ENCODE measurements around the gene SNRPD1. TPM values are rescaled to one million over a fixed set of nuclear protein-coding genes. Genes with fewer than 3 reads are reported as not detected.

Gene SNRPD1
- total and polyA plus RNA-seq, 9 of the 15 experiments (the other 6 are each of a cell fraction or from before 2014, with no cell fraction given) = 186 to 1,063 (median 313) TPM

DNA sequence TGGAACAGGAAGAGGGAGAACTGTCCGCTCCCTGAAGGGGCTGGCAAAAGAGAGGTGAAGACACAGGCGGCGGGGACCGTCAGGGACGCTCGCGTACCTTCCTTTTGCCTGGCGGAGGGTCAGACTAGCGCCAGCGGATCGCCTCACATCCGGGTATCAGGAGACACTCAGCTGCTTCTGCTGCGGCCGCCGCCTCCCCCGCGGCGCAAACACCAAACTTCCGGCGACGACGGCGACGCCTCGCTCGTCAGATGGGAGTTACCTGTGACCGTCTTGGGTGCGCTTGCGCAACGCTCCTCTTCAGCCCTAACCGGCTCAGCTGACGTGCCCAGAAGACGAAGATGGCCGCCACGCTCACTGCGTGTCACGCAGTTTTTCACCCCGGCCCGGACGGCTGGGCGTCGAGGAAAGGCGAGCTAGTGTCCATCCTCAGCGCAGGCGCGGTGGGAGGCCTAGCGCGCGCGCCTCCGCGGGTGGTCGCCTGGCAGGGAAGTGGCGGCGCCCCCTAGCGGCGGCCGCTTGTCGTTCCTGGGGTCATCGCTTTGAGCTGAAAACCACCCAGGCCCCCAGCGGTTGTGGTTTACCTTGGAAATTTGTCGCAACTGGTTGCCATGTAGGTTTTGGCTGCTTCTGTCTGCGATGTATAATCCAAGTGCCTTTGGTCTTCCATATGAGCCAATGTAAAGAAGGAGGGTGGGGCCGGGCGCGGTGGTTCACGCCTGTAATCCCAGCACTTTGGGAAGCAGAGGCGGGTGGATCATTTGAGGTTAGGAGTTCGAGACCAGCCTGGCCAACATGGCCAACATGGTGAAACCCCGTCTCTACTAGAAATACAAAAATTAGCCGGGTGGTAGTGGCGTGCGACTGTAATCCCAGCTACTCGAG, 11.3 kb upstream of the SNRPD1 start, which contains the start of gene ESCO1 (continued):
- TF ChIP-seq BRCA1 (IDR thresholded peaks at IDR 0.05) (no peak), BRCA1 (CRISPR knock-in tag; IDR thresholded peaks at IDR 0.05) (no peak), ZNF561 (CRISPR knock-in tag; conservative IDR thresholded peaks at IDR 0.05) (no peak), ZBED1 (IDR thresholded peaks at IDR 0.05) (peak; percentile 26; the same call in 1 of the 2 replicates), ZNF586 (CRISPR knock-in tag; conservative IDR thresholded peaks at IDR 0.05) (no peak), GABPA (tag; conservative IDR thresholded peaks at IDR 0.05; ENCODE audit: low read depth) (peak; percentile 93), KDM4B (IDR thresholded peaks at IDR 0.05; ENCODE audit: borderline replicate concordance in 2 of 2, low read depth in 1 of 2) (peak in 1 of 2 experiments; percentile 29; a peak in 1 of 4 replicates), ZNF75A (CRISPR knock-in tag; IDR thresholded peaks at IDR 0.05) (no peak), EGR1 (conservative IDR thresholded peaks at IDR 0.05) (peak; percentile 85), ZKSCAN8 (CRISPR knock-in tag; IDR thresholded peaks at IDR 0.05) (no peak), HCFC1 (IDR thresholded peaks at IDR 0.05; ENCODE audit: low read depth, low read length) (peak; percentile 54), ELF1 (tag; IDR thresholded peaks at IDR 0.05) (peak; percentile 81), RBM15 (IDR thresholded peaks at IDR 0.05; ENCODE audit: insufficient read depth, low read length) (no peak)
- TF ChIP-seq, protein P1, sequence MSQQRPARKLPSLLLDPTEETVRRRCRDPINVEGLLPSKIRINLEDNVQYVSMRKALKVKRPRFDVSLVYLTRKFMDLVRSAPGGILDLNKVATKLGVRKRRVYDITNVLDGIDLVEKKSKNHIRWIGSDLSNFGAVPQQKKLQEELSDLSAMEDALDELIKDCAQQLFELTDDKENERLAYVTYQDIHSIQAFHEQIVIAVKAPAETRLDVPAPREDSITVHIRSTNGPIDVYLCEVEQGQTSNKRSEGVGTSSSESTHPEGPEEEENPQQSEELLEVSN (IDR thresholded peaks at IDR 0.05; ENCODE audit: borderline replicate concordance in 1 of 2, extremely low read depth in 1 of 2, insufficient read depth in 1 of 2, insufficient read length in 1 of 2, low read depth in 1 of 2, low read length in 1 of 2, poor library complexity in 1 of 2, severe bottlenecking in 1 of 2) = peak; percentile 83 to 87
- TF ChIP-seq, protein P2, sequence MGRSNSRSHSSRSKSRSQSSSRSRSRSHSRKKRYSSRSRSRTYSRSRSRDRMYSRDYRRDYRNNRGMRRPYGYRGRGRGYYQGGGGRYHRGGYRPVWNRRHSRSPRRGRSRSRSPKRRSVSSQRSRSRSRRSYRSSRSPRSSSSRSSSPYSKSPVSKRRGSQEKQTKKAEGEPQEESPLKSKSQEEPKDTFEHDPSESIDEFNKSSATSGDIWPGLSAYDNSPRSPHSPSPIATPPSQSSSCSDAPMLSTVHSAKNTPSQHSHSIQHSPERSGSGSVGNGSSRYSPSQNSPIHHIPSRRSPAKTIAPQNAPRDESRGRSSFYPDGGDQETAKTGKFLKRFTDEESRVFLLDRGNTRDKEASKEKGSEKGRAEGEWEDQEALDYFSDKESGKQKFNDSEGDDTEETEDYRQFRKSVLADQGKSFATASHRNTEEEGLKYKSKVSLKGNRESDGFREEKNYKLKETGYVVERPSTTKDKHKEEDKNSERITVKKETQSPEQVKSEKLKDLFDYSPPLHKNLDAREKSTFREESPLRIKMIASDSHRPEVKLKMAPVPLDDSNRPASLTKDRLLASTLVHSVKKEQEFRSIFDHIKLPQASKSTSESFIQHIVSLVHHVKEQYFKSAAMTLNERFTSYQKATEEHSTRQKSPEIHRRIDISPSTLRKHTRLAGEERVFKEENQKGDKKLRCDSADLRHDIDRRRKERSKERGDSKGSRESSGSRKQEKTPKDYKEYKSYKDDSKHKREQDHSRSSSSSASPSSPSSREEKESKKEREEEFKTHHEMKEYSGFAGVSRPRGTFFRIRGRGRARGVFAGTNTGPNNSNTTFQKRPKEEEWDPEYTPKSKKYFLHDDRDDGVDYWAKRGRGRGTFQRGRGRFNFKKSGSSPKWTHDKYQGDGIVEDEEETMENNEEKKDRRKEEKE (IDR thresholded peaks at IDR 0.05; ENCODE audit: borderline replicate concordance in 1 of 2, control insufficient read depth in 1 of 2, low read depth in 2 of 2, low read length in 1 of 2) = no peak
- TF ChIP-seq, protein P3, sequence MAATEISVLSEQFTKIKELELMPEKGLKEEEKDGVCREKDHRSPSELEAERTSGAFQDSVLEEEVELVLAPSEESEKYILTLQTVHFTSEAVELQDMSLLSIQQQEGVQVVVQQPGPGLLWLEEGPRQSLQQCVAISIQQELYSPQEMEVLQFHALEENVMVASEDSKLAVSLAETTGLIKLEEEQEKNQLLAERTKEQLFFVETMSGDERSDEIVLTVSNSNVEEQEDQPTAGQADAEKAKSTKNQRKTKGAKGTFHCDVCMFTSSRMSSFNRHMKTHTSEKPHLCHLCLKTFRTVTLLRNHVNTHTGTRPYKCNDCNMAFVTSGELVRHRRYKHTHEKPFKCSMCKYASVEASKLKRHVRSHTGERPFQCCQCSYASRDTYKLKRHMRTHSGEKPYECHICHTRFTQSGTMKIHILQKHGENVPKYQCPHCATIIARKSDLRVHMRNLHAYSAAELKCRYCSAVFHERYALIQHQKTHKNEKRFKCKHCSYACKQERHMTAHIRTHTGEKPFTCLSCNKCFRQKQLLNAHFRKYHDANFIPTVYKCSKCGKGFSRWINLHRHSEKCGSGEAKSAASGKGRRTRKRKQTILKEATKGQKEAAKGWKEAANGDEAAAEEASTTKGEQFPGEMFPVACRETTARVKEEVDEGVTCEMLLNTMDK (IDR thresholded peaks at IDR 0.05; ENCODE audit: borderline replicate concordance, insufficient read depth, low read depth, low read length, poor library complexity, severe bottlenecking) = peak; percentile 97
- TF ChIP-seq, protein P4, sequence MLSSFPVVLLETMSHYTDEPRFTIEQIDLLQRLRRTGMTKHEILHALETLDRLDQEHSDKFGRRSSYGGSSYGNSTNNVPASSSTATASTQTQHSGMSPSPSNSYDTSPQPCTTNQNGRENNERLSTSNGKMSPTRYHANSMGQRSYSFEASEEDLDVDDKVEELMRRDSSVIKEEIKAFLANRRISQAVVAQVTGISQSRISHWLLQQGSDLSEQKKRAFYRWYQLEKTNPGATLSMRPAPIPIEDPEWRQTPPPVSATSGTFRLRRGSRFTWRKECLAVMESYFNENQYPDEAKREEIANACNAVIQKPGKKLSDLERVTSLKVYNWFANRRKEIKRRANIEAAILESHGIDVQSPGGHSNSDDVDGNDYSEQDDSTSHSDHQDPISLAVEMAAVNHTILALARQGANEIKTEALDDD (IDR thresholded peaks at IDR 0.05) = no peak

Data from K562 (cell line).